PC-3 (cell line): ENCODE data around the gene FHL3. TPM values are rescaled to one million over a fixed set of nuclear protein-coding genes. Genes with fewer than 3 reads are reported as not detected.
A peak's percentile ranks its signal among the peaks of the same experiment; 100 is the strongest.

Source experiments
- ATAC-seq: fragments of 200-7000 bp; cut with Tn5 transposase; 2 replicates; pipeline ENCODE4 v1.9.1; 2020; ENCODE audit warnings: mild to moderate bottlenecking, moderate library complexity
- Bru-seq: library from RNA; stranded (reverse); fragments of 400-500 nt; gene quantifications from one replicate; lab custom pipeline; 2021; lab: Mats Ljungman, UMichigan
- BruChase-seq, 2 experiments: library from RNA; stranded (reverse); fragments of 400-500 nt; gene quantifications; one replicate each; lab custom pipeline; 2021; lab: Mats Ljungman, UMichigan
- BruUV-seq: library from RNA; stranded (reverse); fragments of 400-500 nt; replicated peaks from 2 replicates; lab custom pipeline; 2021; lab: Mats Ljungman, UMichigan
- CTCF ChIA-PET: fragments of 300-600 bp; sonication (Branson Sonifier 250); formaldehyde crosslinking; loops from one replicate; lab custom pipeline; 2022; ENCODE audit warnings: antibody characterized with exemption; lab: Charles Lee
- POLR2A ChIA-PET: fragments of 300-600 bp; sonication (Branson Sonifier 250); formaldehyde crosslinking; loops from one replicate; lab custom pipeline; 2022; ENCODE audit warnings: antibody characterized with exemption; ENCODE audit not compliant: unreplicated experiment; lab: Charles Lee
- DNase-seq: peaks from one replicate; pipeline ENCODE4 v3.0.0-alpha.2; 2015
- H2AFZ ChIP-seq: fragments of 300-600 bp; sonication (generic); 2 replicates; pipeline ENCODE4 v1.6.0; 2016; ENCODE audit warnings: antibody characterized with exemption, low read length
- H3F3A ChIP-seq: fragments of 300-600 bp; sonication (generic); one replicate; pipeline ENCODE4 v1.6.0; 2017; ENCODE audit warnings: antibody characterized with exemption, low read length, control low read depth, mild to moderate bottlenecking; ENCODE audit not compliant: unreplicated experiment
- H3K27ac ChIP-seq: fragments of 300-600 bp; sonication (generic); 2 replicates; pipeline ENCODE4 v1.5.1; 2016; ENCODE audit warnings: mild to moderate bottlenecking, low read length
- H3K27me3 ChIP-seq: fragments of 300-600 bp; sonication (generic); 2 replicates; pipeline ENCODE4 v1.6.1; 2016; ENCODE audit warnings: low read length, mixed read lengths
- H3K36me3 ChIP-seq: fragments of 300-600 bp; sonication (generic); 2 replicates; pipeline ENCODE4 v1.6.1; 2016; ENCODE audit warnings: low read depth, mixed run types, low read length, mixed read lengths
- H3K4me1 ChIP-seq: fragments of 300-600 bp; sonication (generic); 2 replicates; pipeline ENCODE4 v1.5.1; 2016; ENCODE audit warnings: low read length; ENCODE audit not compliant: insufficient read depth
- H3K4me2 ChIP-seq: fragments of 300-600 bp; sonication (generic); 2 replicates; pipeline ENCODE4 v1.6.0; 2016; ENCODE audit warnings: low read length
- H3K4me3 ChIP-seq: fragments of 300-600 bp; sonication (generic); 2 replicates; pipeline ENCODE4 v1.5.1; 2016; ENCODE audit warnings: mild to moderate bottlenecking, low read length, mixed read lengths
- H3K79me2 ChIP-seq: fragments of 300-600 bp; sonication (generic); 2 replicates; pipeline ENCODE4 v1.6.1; 2017; ENCODE audit warnings: low read length, mixed read lengths
- H3K9ac ChIP-seq: fragments of 300-600 bp; sonication (generic); 2 replicates; pipeline ENCODE4 v1.6.0; 2016; ENCODE audit warnings: mild to moderate bottlenecking, low read length
- H3K9me2 ChIP-seq: fragments of 300-600 bp; sonication (generic); replicated peaks from 2 replicates; pipeline ENCODE4 v1.6.1; 2016; ENCODE audit warnings: mixed run types, low read length, mixed read lengths
- H3K9me3 ChIP-seq: fragments of 300-600 bp; sonication (generic); 2 replicates; pipeline ENCODE4 v1.6.1; 2016; ENCODE audit warnings: low read length, mixed read lengths
- H4K20me1 ChIP-seq: fragments of 300-600 bp; sonication (generic); 2 replicates; pipeline ENCODE4 v1.6.1; 2016; ENCODE audit warnings: low read length, mixed read lengths
- EZH2 ChIP-seq: fragments of 300-600 bp; sonication (generic); IDR thresholded peaks from one replicate; pipeline ENCODE4 v1.6.1; 2017; ENCODE audit warnings: antibody characterized with exemption, mild to moderate bottlenecking, low read length; ENCODE audit not compliant: unreplicated experiment
- EZH2phosphoT487 ChIP-seq: fragments of 300-600 bp; sonication (generic); IDR thresholded peaks from 2 replicates; pipeline ENCODE4 v1.6.1; 2018; ENCODE audit warnings: mild to moderate bottlenecking, antibody characterized with exemption, low read length, borderline replicate concordance
- intact Hi-C: fragments of 100-400 bp; cut with micrococcal nuclease; formaldehyde crosslinking; loops from 2 replicates; pipeline ENCODE4 v1.9.0; 2023
- long read RNA-seq: library from polyadenylated mRNA; unstranded; transcript quantifications from one replicate; pipeline ENCODE4 v2.0.0, GENCODE V29; 2021; ENCODE audit not compliant: unreplicated experiment
- total RNA-seq: library from RNA; depleted of rRNA; stranded (reverse); fragments of >200 nt; gene quantifications from 2 replicates; pipeline ENCODE4 v1.2.3, GENCODE V29; 2014; rRNA removed
- TF ChIP-seq, protein P1 (sequence below): fragments of 300-600 bp; sonication (generic); conservative IDR thresholded peaks from 2 replicates; pipeline ENCODE4 v1.5.1; 2017; ENCODE audit warnings: antibody characterized with exemption, low read depth, mild to moderate bottlenecking, low read length

The FHL3 gene, protein sequence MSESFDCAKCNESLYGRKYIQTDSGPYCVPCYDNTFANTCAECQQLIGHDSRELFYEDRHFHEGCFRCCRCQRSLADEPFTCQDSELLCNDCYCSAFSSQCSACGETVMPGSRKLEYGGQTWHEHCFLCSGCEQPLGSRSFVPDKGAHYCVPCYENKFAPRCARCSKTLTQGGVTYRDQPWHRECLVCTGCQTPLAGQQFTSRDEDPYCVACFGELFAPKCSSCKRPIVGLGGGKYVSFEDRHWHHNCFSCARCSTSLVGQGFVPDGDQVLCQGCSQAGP
- total RNA-seq (3.6 and 6.3 TPM in 2 replicates), Bru-seq, nascent RNA (percentile 47 among the genes with signal in this experiment), BruChase-seq, experiment 1, labeled RNA remaining after a 6-hour chase (percentile 56 among the genes with signal in this experiment), BruChase-seq, experiment 2, labeled RNA remaining after a 2-hour chase (percentile 52 among the genes with signal in this experiment)
- long read RNA-seq, partial matches to known transcripts, result 1 of 5 reads
- long read RNA-seq, other reads (novel, unspliced or antisense), result 0 of 5 reads

DNA sequence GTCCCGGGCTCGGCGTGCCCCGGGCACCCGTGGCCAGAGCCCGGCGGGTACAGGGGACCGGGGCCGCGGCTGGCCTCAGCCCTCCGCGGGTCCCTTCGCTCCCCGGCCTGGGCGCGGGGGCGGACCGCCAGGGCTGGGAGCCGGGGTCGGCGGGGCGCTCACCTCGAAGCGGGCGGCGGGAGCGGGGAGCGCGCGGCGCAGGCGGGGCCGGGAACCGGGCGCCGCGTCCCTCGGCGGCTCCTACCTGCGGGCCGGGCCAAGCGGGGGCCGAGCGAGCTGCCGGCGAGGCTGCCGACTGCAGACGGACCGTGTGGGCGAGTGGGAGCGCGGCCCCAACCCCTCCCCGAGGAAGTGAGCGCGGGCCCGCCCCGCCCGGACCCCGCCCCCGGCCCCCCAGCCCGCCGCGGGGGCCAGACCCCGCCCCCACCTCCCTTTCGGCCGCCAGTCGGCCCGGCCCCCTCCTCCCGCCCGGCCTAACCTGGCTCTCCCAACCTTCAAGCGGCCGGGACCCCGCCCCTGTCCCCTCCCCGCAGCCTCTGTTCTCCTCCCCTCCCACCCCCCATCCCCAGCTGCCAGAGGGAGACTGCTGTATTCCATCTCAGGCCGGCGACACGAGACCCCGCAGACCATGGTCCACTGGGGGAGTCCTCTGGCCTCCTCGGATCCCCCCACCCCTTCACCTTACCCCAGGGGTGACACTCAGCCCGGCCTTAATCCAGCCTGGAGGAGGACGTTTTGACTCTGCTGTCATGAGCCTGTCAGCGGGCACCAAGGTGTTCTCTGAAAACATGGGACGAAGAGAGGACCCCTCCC lies at the start of gene FHL3:
Gene FHL3 (minus strand): TSS at position 320 of the 813 bp plus-strand sequence. CDS start 6,102 bp downstream, outside the sequence.
- ATAC-seq (peak; percentile 76), DNase-seq (peak; percentile 59)
- intact Hi-C loops, result loop anchor here (1.0 kb wide), 1 partner anchor 15 kb away; the partner anchor contains the start of gene SF3A3
- H3K4me2 ChIP-seq, result peak within 1 kb of the TSS; percentile 98
- no peaks in the 10 kb centered on the region for H3K36me3 ChIP-seq
- no peaks in the 10 kb centered on the region for H4K20me1 ChIP-seq
- H3K4me3 ChIP-seq, result peak within 1 kb of the TSS; percentile 75
- H3K27ac ChIP-seq, result no peak within 1 kb of the TSS
- H3K9me3 ChIP-seq, result no peaks in the 10 kb centered on the region
- BruUV-seq, result no TSS peak
- peak within 1 kb of the TSS; percentile 88 for H2AFZ ChIP-seq
- ChIA-PET POLR2A (no interaction called here), CTCF (no interaction called here)
- no peaks in the 10 kb centered on the region for H3F3A ChIP-seq
- TF ChIP-seq EZH2phosphoT487, result no peak
- TF ChIP-seq, protein P1, sequence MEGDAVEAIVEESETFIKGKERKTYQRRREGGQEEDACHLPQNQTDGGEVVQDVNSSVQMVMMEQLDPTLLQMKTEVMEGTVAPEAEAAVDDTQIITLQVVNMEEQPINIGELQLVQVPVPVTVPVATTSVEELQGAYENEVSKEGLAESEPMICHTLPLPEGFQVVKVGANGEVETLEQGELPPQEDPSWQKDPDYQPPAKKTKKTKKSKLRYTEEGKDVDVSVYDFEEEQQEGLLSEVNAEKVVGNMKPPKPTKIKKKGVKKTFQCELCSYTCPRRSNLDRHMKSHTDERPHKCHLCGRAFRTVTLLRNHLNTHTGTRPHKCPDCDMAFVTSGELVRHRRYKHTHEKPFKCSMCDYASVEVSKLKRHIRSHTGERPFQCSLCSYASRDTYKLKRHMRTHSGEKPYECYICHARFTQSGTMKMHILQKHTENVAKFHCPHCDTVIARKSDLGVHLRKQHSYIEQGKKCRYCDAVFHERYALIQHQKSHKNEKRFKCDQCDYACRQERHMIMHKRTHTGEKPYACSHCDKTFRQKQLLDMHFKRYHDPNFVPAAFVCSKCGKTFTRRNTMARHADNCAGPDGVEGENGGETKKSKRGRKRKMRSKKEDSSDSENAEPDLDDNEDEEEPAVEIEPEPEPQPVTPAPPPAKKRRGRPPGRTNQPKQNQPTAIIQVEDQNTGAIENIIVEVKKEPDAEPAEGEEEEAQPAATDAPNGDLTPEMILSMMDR, result no peak
- TF ChIP-seq EZH2, result no peak
- H3K9ac ChIP-seq, result peak within 1 kb of the TSS; percentile 54
- peaks cover 15% of the 10 kb centered on the region; the same call in 1 of the 2 replicates for H3K79me2 ChIP-seq
- no peaks in the 10 kb centered on the region for H3K27me3 ChIP-seq
- H3K4me1 ChIP-seq, result peaks cover 19% of the 10 kb centered on the region
- no peaks in the 10 kb centered on the region for H3K9me2 ChIP-seq

DNA sequence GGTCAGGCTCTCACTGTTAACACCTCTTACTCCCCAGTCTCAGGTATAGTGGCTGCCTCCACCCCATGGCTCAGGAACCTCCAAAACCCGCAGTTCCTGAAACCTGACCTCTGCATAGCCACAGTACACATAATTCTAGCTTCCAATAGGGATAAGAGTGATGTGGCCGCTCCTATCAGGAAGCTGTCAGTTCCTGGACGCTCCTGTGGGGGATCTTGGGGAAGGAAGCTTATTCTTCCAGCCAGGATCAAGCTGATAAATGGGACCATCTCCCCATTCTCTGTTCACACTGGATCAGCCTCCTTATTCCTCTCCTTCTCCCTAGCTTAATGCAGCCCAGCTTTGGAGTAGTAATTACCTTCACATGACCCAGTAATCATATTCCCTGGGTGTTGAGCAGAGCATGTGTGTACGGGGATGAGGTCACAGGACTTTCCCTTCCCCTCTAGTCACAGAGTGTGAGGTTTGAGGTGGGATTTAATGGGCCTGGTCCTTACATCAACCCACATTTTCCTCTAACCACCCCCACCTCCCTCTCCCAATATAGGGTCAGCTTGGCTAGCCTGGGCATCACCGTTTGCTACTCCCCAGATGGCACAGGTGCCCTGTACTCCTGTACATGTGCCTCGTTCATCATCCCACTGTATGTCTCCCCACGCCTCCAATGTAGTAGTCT lies 48.2 kb upstream of the FHL3 start:
- Histone ChIP-seq H3K4me1 (no peaks in the 10 kb centered on the region), H3K9ac (no peak overlapping the region), H2AFZ (no peak overlapping the region), H3K79me2 (no peaks in the 10 kb centered on the region), H3K4me3 (no peak overlapping the region), H3F3A (no peaks in the 10 kb centered on the region), H3K36me3 (no peaks in the 10 kb centered on the region), H4K20me1 (no peaks in the 10 kb centered on the region), H3K27me3 (peaks cover 24% of the 10 kb centered on the region), H3K27ac (no peak overlapping the region), H3K9me2 (no peaks in the 10 kb centered on the region), H3K4me2 (no peak overlapping the region), H3K9me3 (no peaks in the 10 kb centered on the region)
- DNase-seq (no peak), ATAC-seq (no peak)
- intact Hi-C loops, result no loop called here
- BruUV-seq, result no TSS peak
- ChIA-PET CTCF (interaction anchor here (0.5 kb wide), 1 partner anchor 160 kb away, joined by 3 read pairs; no protein-coding TSS in a partner anchor), POLR2A (no interaction called here)
- TF ChIP-seq, protein P1, result no peak
- TF ChIP-seq EZH2phosphoT487, result no peak
- no peak for TF ChIP-seq EZH2
